Parathyroid adenoma (tissue), 2 donors: Measurements from ENCODE around the gene LGALS8.
A peak's percentile ranks its signal among the peaks of the same experiment; 100 is the strongest.

Experiments
- H2AFZ ChIP-seq: fragments of 300-600 bp; sonication (generic); one replicate; pipeline ENCODE4 v1.7.0; 2017; ENCODE audit warnings: antibody characterized with exemption, mild to moderate bottlenecking
- H3K27ac ChIP-seq: fragments of 300-600 bp; sonication (generic); one replicate; pipeline ENCODE4 v1.7.0; 2017
- H3K27me3 ChIP-seq: fragments of 300-600 bp; sonication (generic); one replicate; pipeline ENCODE4 v1.7.0; 2017; ENCODE audit warnings: low read length; ENCODE audit not compliant: control insufficient read depth, insufficient read depth
- H3K36me3 ChIP-seq: fragments of 300-600 bp; sonication (generic); one replicate; pipeline ENCODE4 v1.7.0; 2017; ENCODE audit warnings: low read length; ENCODE audit not compliant: control insufficient read depth, insufficient read depth
- H3K4me1 ChIP-seq: fragments of 300-600 bp; sonication (generic); one replicate; pipeline ENCODE4 v1.7.0; 2017; ENCODE audit warnings: control low read depth
- H3K4me2 ChIP-seq: fragments of 300-600 bp; sonication (generic); one replicate; pipeline ENCODE4 v1.7.0; 2017; ENCODE audit warnings: low read length
- H3K4me3 ChIP-seq: fragments of 300-600 bp; sonication (generic); one replicate; pipeline ENCODE4 v1.7.0; 2017; ENCODE audit warnings: low read depth, low read length
- H3K79me2 ChIP-seq: fragments of 300-600 bp; sonication (generic); one replicate; pipeline ENCODE4 v1.7.0; 2017; ENCODE audit warnings: control low read depth
- H3K9ac ChIP-seq: fragments of 300-600 bp; sonication (generic); one replicate; pipeline ENCODE4 v1.7.0; 2017; ENCODE audit warnings: mild to moderate bottlenecking
- H3K9me3 ChIP-seq: fragments of 300-600 bp; sonication (generic); one replicate; pipeline ENCODE4 v1.7.0; 2017; ENCODE audit warnings: low read length; ENCODE audit not compliant: control insufficient read depth
- CTCF ChIP-seq: fragments of 300-600 bp; sonication (generic); IDR thresholded peaks from one replicate; pipeline ENCODE4 v1.7.0; 2017; ENCODE audit warnings: antibody characterized with exemption, mild to moderate bottlenecking
- donor health status: primary hyperparathyroidism.

LGALS8 gene

GRCh38 chr1:236523704-236524141 lies at the start of gene LGALS8:
TSS of gene LGALS8 (plus strand) at chr1:236523982. CDS start at chr1:236526071, 2,089 bp downstream.
- Histone ChIP-seq H3K4me3 (peak within 1 kb of the TSS; percentile 80), H3K27ac (peak within 1 kb of the TSS; percentile 92), H3K9me3 (no peaks in the 10 kb centered on the region), H3K79me2 (peaks cover 6% of the 10 kb centered on the region), H3K36me3 (no peaks in the 10 kb centered on the region), H3K9ac (peak within 1 kb of the TSS; percentile 72), H3K4me1 (no peaks in the 10 kb centered on the region), H2AFZ (peak within 1 kb of the TSS; percentile 87), H3K27me3 (no peaks in the 10 kb centered on the region), H3K4me2 (peak within 1 kb of the TSS; percentile 68)
- TF ChIP-seq CTCF = no peak

- TF ChIP-seq CTCF = no peak
- no peak overlapping the region for H2AFZ ChIP-seq
These were observed 47.8 kb upstream of the LGALS8 start for GRCh38 chr1:236476019-236476418.

GRCh38 chr1:236480758-236481436 lies 42.9 kb upstream of the LGALS8 start:
- Histone ChIP-seq H3K9ac (no peak overlapping the region), H3K4me2 (no peak overlapping the region), H3K4me3 (no peak overlapping the region), H3K79me2 (no peaks in the 10 kb centered on the region), H3K36me3 (no peaks in the 10 kb centered on the region), H3K4me1 (no peaks in the 10 kb centered on the region), H2AFZ (no peak overlapping the region), H3K27ac (no peak overlapping the region), H3K27me3 (no peaks in the 10 kb centered on the region), H3K9me3 (no peaks in the 10 kb centered on the region)
- no peak for TF ChIP-seq CTCF

More at GRCh38 chr1:236476019-236476418, 47.8 kb upstream of the LGALS8 start:
- no peak overlapping the region for H3K27ac ChIP-seq
- no peak overlapping the region for H3K4me2 ChIP-seq
- H3K79me2 ChIP-seq = no peaks in the 10 kb centered on the region
- no peaks in the 10 kb centered on the region for H3K36me3 ChIP-seq
- H3K4me3 ChIP-seq = no peak overlapping the region
- no peaks in the 10 kb centered on the region for H3K4me1 ChIP-seq
- H3K9ac ChIP-seq = no peak overlapping the region
- no peaks in the 10 kb centered on the region for H3K27me3 ChIP-seq
- H3K9me3 ChIP-seq = no peaks in the 10 kb centered on the region

GRCh38 chr1:236484310-236484971 lies 39.3 kb upstream of the LGALS8 start:
- no peak overlapping the region for H3K4me3 ChIP-seq
- no peaks in the 10 kb centered on the region for H3K4me1 ChIP-seq
- H3K79me2 ChIP-seq = no peaks in the 10 kb centered on the region
- H3K27ac ChIP-seq = no peak overlapping the region
- no peaks in the 10 kb centered on the region for H3K9me3 ChIP-seq
- no peak overlapping the region for H3K9ac ChIP-seq
- no peaks in the 10 kb centered on the region for H3K36me3 ChIP-seq
- TF ChIP-seq CTCF = no peak
- no peaks in the 10 kb centered on the region for H3K27me3 ChIP-seq
- no peak overlapping the region for H2AFZ ChIP-seq
- H3K4me2 ChIP-seq = no peak overlapping the region
